IMR-90 (cell line): Measurements from ENCODE around the gene ZNF366.

Experiments
- BHLHE40 ChIP-seq: fragments of 150-350 bp; IDR thresholded peaks from 2 replicates; pipeline ENCODE4 v1.6.1; 2016; ENCODE audit warnings: mild to moderate bottlenecking, low read depth, low read length
- CHD1 ChIP-seq: IDR thresholded peaks from 2 replicates; pipeline ENCODE4 v1.6.1; 2012; ENCODE audit warnings: low read depth, low read length, improper control_type of control experiment
- CTCF ChIP-seq: conservative IDR thresholded peaks from 2 replicates; pipeline ENCODE4 v1.5.1; 2012; ENCODE audit warnings: mild to moderate bottlenecking, low read depth, low read length, improper control_type of control experiment
- MAFK ChIP-seq: IDR thresholded peaks from 2 replicates; pipeline ENCODE4 v1.6.1; 2012; ENCODE audit warnings: low read depth, low read length, improper control_type of control experiment
- NFE2L2 ChIP-seq: fragments of 150-350 bp; IDR thresholded peaks from 2 replicates; pipeline ENCODE4 v1.6.1; 2016; ENCODE audit warnings: low read depth, mild to moderate bottlenecking, low read length
- POLR2A ChIP-seq: IDR thresholded peaks from 2 replicates; pipeline ENCODE4 v1.6.1; 2012; ENCODE audit warnings: mild to moderate bottlenecking, low read depth, low read length
- SMC3 ChIP-seq: fragments of 150-350 bp; IDR thresholded peaks from 2 replicates; pipeline ENCODE4 v1.6.1; 2016; ENCODE audit warnings: low read depth, mild to moderate bottlenecking, antibody characterized with exemption, low read length, moderate library complexity

GRCh38 chr5:72487177-72487576, 20.0 kb downstream of the ZNF366 start:
- TF ChIP-seq POLR2A (no peak), SMC3 (no peak), CTCF (no peak), BHLHE40 (no peak), MAFK (no peak), CHD1 (no peak), NFE2L2 (no peak)
